ENCODE data around the gene LINGO3.

- TF ChIP-seq MYC (IDR thresholded peaks at IDR 0.05; ENCODE audit: low read depth, low read length) (no peak), POLR2A (IDR thresholded peaks at IDR 0.05; ENCODE audit: low read depth, low read length) (no peak), CTCF (IDR thresholded peaks at IDR 0.05; ENCODE audit: extremely low read depth in 1 of 2, insufficient read depth in 1 of 2, low read depth in 1 of 2, low read length in 2 of 2) (no peak), EZH2 (IDR thresholded peaks at IDR 0.05; ENCODE audit: borderline replicate concordance, low read depth, low read length, severe bottlenecking) (no peak), POLR2AphosphoS5 (IDR thresholded peaks at IDR 0.05; ENCODE audit: insufficient read depth, low read depth, low read length) (no peak), GATA2 (IDR thresholded peaks at IDR 0.05; ENCODE audit: insufficient read depth, insufficient read length, low read depth, low read length) (no peak), JUN (IDR thresholded peaks at IDR 0.05; ENCODE audit: borderline replicate concordance, insufficient read depth, insufficient read length, low read depth) (no peak)
- TF ChIP-seq, protein P1, sequence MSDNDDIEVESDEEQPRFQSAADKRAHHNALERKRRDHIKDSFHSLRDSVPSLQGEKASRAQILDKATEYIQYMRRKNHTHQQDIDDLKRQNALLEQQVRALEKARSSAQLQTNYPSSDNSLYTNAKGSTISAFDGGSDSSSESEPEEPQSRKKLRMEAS (IDR thresholded peaks at IDR 0.05; ENCODE audit: insufficient read depth, insufficient read length), result no peak
These were observed 33.3 kb upstream of the LINGO3 start for GRCh38 chr19:2341244-2341751.

Data from endothelial cell of umbilical vein (primary cell).